ENCODE measurements around the gene FBXL4. TPM values are rescaled to one million over a fixed set of nuclear protein-coding genes. Genes with fewer than 3 reads are reported as not detected.

Gene FBXL4
- total and polyA plus RNA-seq, 2 of the 8 experiments (the other 6 are each of a cell fraction or from before 2014, with no cell fraction given) = 6.9 to 13.8 TPM

DNA sequence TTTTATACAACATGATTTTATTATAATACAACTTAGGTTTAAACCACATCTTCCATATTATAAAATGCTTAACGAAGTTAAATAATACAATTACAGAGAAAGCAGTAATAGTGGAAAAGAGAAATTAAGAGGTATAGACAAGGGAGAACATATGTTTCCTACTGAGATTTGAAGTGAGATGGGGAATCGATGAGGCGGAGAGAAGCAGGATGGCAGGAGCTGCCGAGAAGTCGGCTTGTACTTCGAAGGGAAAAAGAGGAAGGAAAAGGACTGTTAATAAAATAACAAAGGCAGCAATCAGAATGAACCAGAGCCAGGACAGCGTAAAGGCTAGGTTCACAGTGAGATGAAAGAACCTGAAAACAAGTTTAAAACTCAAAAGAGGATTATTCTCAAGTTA, 15.4 kb downstream of the FBXL4 start (continued):
- TF ChIP-seq RAD21 (IDR thresholded peaks at IDR 0.05 in 1 of 2, conservative IDR thresholded peaks at IDR 0.05 in 1 of 2; ENCODE audit: low read depth in 2 of 2, low read length in 2 of 2) (no peak), BRCA1 (IDR thresholded peaks at IDR 0.05; ENCODE audit: low read depth, low read length) (no peak)

Data from H1 (cell line).